ENCODE measurements around the gene ZFAND3.

ZFAND3 gene

DNA sequence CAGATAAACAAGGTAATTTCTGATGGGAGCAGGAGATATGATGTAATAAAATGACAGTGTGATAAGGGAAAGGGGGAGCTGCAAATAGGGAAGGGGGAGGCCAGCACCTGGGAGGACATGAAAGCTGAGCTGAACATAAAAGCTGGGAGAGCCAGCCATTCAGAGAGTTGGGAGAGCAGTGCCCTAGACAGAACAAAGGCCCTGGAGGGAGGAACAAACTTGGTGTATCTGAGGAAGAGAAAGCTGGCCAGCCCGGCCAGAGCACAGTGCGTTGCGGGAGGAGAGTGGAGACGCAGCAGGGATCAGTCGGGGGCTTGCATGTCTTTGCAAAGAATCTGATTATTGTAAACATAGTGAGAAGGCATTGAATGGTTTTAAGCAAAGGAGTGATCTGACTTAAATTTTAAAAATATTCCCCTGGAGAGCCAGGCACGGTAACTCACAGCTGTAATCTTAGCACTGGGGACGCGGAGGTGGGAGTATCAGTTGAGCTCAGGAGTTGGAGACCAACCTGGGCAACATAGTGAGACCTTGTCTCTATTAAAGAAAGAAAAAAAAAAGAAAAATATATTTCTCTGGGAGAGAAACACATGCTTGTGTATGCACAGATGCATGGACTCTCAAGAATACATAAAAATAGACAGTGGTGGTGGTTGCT lies 318.2 kb downstream of the ZFAND3 start:
- H3K9ac ChIP-seq (ENCODE audit: low read length): no peak overlapping the region
- H3K4me3 ChIP-seq (ENCODE audit: low read depth in 1 of 2, low read length in 2 of 2): no peak overlapping the region
- H3K9me3 ChIP-seq (ENCODE audit: low read length): no peaks in the 10 kb centered on the region
- H3K27ac ChIP-seq (ENCODE audit: low read depth, low read length): no peak overlapping the region
- no peaks in the 10 kb centered on the region for H3K36me3 ChIP-seq (ENCODE audit: insufficient read depth, low read length)
- no peaks in the 10 kb centered on the region for H3K27me3 ChIP-seq (ENCODE audit: control insufficient read depth in 1 of 2, insufficient read depth in 2 of 2, low read length in 2 of 2)
- H3K4me1 ChIP-seq (ENCODE audit: insufficient read depth, low read length): no peaks in the 10 kb centered on the region

DNA sequence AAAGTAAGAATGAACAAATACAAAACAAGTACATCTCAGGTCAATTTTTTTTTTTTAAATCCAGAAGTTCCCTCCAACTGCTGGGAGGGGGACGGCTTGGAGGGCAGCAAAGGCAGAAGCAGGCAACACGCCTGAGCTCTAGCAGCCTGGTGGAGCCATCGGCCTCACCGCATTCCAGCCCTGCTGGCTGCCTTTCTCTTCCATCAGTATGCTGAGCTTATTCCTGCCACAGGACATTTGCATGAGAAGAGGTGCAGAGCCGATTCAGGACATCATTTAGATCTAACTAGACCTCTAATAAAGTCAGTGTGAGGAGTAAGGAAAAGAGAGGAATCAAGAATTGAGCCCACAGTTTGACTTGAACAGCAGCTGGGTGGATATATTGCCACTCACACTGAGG lies 318.8 kb downstream of the ZFAND3 start:
- H3K4me3 ChIP-seq (ENCODE audit: low read depth in 1 of 2, low read length in 2 of 2): no peak overlapping the region
- H3K4me1 ChIP-seq (ENCODE audit: insufficient read depth, low read length): no peaks in the 10 kb centered on the region
- no peaks in the 10 kb centered on the region for H3K9me3 ChIP-seq (ENCODE audit: low read length)
- no peak overlapping the region for H3K27ac ChIP-seq (ENCODE audit: low read depth, low read length)
- no peak overlapping the region for H3K9ac ChIP-seq (ENCODE audit: low read length)
- no peaks in the 10 kb centered on the region for H3K27me3 ChIP-seq (ENCODE audit: control insufficient read depth in 1 of 2, insufficient read depth in 2 of 2, low read length in 2 of 2)
- no peaks in the 10 kb centered on the region for H3K36me3 ChIP-seq (ENCODE audit: insufficient read depth, low read length)

DNA sequence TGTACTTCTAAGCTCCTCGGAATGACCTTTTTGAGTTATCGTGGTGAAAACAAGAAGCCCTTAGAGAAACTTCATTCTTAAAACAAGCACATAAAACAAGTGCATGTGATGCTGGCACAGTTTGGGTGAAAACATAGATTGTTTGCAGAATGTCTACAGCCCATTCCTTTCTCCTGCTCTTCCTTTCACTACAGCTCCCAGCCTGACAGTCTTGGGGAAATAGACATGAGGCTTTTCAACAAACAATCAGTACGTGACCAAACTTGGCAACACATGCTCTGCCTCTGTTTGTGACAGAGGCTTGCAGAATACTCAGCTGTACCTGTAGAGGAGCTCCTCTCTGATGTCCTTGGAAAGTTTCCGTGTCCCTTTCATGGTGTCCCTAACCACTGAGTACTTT lies 321.6 kb downstream of the ZFAND3 start:
- Histone ChIP-seq H3K27ac (ENCODE audit: low read depth, low read length) (no peak overlapping the region), H3K4me1 (ENCODE audit: insufficient read depth, low read length) (no peaks in the 10 kb centered on the region), H3K27me3 (ENCODE audit: control insufficient read depth in 1 of 2, insufficient read depth in 2 of 2, low read length in 2 of 2) (no peaks in the 10 kb centered on the region), H3K9ac (ENCODE audit: low read length) (no peak overlapping the region), H3K36me3 (ENCODE audit: insufficient read depth, low read length) (peaks cover 6% of the 10 kb centered on the region), H3K4me3 (ENCODE audit: low read depth in 1 of 2, low read length in 2 of 2) (no peak overlapping the region), H3K9me3 (ENCODE audit: low read length) (no peaks in the 10 kb centered on the region)

DNA sequence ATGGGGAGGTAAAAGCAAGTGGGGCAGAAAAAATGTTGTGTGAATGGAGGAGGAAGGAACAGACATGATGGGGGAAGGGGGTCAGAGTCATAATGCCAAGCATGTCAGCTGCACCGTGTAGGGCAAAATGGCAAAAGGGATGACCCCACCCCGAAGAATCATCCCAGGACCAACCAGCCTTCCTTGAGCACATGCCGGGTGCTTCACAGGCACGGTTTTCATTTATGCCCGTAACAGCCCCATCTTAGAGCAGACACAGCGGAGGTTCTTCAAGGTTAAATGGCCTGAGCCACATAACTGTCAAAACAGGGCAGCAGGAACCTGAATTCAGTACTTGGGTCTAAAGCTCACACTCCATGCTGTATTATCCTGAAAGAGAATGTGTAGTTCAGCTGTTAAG lies 322.2 kb downstream of the ZFAND3 start:
- Histone ChIP-seq H3K27ac (ENCODE audit: low read depth, low read length) (no peak overlapping the region), H3K9me3 (ENCODE audit: low read length) (no peaks in the 10 kb centered on the region), H3K4me1 (ENCODE audit: insufficient read depth, low read length) (no peaks in the 10 kb centered on the region), H3K9ac (ENCODE audit: low read length) (no peak overlapping the region), H3K36me3 (ENCODE audit: insufficient read depth, low read length) (peaks cover 6% of the 10 kb centered on the region), H3K27me3 (ENCODE audit: control insufficient read depth in 1 of 2, insufficient read depth in 2 of 2, low read length in 2 of 2) (no peaks in the 10 kb centered on the region), H3K4me3 (ENCODE audit: low read depth in 1 of 2, low read length in 2 of 2) (no peak overlapping the region)

DNA sequence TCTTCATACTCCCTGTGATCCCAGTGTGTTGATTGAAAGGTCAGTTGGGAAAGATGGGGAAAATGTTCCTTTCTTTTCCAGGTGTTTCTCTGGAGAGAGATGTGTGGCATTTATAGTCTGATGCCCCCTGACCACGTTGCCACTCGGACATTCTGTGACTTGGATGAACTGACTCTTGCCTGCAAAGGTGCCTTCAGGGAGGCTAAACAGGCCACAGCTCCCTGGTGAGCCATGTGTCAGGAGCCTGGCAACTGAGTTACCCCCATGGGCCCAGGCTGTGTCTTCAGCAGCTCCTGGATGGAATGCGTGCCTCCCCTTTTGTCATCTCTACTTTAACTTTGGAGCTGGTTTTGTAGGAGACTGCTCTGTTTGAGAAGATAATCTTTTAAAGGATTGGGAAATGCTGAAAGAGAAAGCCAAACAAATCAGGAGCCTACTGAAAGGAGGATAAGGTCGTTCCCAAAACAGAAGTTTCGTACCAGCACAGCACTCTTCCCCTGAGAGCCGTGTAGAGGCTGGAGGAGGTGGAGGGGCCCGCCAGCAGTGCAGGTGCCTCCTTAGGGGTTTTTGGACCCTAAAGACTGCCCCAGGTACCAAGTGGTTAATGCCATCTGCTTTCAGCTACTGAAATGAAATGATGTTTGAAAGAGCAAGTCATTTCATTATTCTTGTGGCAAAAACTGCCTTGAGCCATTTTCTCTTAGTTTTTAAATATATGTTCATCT lies 322.8 kb downstream of the ZFAND3 start:
- H3K9me3 ChIP-seq (ENCODE audit: low read length): no peaks in the 10 kb centered on the region
- no peaks in the 10 kb centered on the region for H3K4me1 ChIP-seq (ENCODE audit: insufficient read depth, low read length)
- no peaks in the 10 kb centered on the region for H3K27me3 ChIP-seq (ENCODE audit: control insufficient read depth in 1 of 2, insufficient read depth in 2 of 2, low read length in 2 of 2)
- peaks cover 6% of the 10 kb centered on the region for H3K36me3 ChIP-seq (ENCODE audit: insufficient read depth, low read length)
- no peak overlapping the region for H3K4me3 ChIP-seq (ENCODE audit: low read depth in 1 of 2, low read length in 2 of 2)
- no peak overlapping the region for H3K27ac ChIP-seq (ENCODE audit: low read depth, low read length)
- no peak overlapping the region for H3K9ac ChIP-seq (ENCODE audit: low read length)

DNA sequence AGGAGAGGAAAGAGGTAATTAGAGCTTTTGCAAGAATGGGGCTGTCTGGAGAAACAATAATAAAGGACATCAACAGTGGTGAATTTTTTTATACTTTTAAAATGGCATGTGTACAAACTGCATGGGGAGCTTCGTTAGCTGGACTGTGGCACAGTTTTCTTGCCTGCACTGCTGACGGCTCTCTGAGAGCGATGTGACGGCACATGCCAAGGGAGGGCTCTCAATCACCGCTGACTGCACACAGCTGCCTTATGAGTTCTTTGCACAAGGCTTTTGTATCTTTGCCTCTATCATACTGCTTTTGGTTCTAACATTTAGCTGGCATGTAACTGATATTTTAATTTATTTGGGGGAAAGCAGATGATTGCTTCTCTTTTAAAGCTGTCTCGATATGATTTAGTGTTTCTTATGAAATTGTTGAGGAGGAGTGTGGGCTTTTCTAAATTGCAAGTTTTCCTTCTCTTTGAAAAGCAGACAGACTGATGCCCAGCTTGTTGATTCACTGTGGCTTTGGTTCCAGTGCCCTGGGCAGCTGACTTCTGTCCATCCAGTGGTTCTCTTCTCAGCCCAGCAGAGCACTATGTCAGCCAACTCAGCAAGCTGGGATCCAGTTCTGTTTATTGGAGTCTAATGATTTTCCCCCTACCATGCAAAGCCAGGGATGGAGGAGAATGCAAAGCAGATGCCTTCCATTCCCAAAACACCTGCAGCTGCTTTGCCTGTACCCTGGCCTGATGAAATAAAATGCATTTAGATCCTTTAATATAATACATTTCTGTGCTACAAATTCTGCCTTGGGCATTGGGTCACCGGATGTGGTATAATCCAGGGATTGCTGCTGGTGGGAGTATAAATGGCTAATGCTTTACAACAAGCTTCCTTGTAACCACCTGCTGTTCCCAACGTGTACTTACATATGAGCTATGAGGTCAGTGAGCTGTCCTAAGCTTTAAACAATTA lies 323.9 kb downstream of the ZFAND3 start:
- Histone ChIP-seq H3K9me3 (ENCODE audit: low read length) (no peaks in the 10 kb centered on the region), H3K27ac (ENCODE audit: low read depth, low read length) (no peak overlapping the region), H3K27me3 (ENCODE audit: control insufficient read depth in 1 of 2, insufficient read depth in 2 of 2, low read length in 2 of 2) (no peaks in the 10 kb centered on the region), H3K9ac (ENCODE audit: low read length) (no peak overlapping the region), H3K4me1 (ENCODE audit: insufficient read depth, low read length) (peaks cover 3% of the 10 kb centered on the region), H3K36me3 (ENCODE audit: insufficient read depth, low read length) (peaks cover 6% of the 10 kb centered on the region), H3K4me3 (ENCODE audit: low read depth in 1 of 2, low read length in 2 of 2) (no peak overlapping the region)

DNA sequence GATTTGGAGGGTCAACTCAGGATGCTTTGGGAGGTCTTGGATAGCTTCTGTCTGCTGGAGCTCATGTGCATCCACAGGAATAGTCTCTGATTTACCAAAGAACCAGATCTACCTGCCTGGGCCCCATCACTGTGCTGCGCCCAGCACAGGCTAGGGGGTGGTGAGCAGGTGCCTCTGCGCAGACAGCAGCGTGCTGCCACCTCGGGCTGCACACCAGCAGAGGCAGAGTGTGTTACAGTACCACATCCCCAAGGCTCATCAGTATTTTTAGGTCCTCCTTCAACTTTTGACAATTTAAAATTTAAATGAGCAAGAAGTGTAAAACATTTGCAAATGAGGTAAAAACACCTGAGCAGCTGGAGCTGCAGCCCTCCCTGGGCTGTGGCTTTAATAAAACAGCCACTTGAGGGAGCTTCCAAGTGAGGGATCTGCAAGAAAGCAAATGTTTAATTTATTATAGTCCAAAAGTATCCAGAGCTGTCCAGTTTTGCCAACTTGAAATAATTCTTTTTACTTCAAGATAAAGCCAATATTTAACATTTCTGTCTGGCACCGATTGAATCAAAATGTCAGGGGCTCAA lies 324.9 kb downstream of the ZFAND3 start:
- no peak overlapping the region for H3K9ac ChIP-seq (ENCODE audit: low read length)
- no peaks in the 10 kb centered on the region for H3K9me3 ChIP-seq (ENCODE audit: low read length)
- H3K4me1 ChIP-seq (ENCODE audit: insufficient read depth, low read length): peaks cover 5% of the 10 kb centered on the region
- peaks cover 6% of the 10 kb centered on the region for H3K36me3 ChIP-seq (ENCODE audit: insufficient read depth, low read length)
- H3K27ac ChIP-seq (ENCODE audit: low read depth, low read length): no peak overlapping the region
- no peak overlapping the region for H3K4me3 ChIP-seq (ENCODE audit: low read depth in 1 of 2, low read length in 2 of 2)
- H3K27me3 ChIP-seq (ENCODE audit: control insufficient read depth in 1 of 2, insufficient read depth in 2 of 2, low read length in 2 of 2): no peaks in the 10 kb centered on the region

DNA sequence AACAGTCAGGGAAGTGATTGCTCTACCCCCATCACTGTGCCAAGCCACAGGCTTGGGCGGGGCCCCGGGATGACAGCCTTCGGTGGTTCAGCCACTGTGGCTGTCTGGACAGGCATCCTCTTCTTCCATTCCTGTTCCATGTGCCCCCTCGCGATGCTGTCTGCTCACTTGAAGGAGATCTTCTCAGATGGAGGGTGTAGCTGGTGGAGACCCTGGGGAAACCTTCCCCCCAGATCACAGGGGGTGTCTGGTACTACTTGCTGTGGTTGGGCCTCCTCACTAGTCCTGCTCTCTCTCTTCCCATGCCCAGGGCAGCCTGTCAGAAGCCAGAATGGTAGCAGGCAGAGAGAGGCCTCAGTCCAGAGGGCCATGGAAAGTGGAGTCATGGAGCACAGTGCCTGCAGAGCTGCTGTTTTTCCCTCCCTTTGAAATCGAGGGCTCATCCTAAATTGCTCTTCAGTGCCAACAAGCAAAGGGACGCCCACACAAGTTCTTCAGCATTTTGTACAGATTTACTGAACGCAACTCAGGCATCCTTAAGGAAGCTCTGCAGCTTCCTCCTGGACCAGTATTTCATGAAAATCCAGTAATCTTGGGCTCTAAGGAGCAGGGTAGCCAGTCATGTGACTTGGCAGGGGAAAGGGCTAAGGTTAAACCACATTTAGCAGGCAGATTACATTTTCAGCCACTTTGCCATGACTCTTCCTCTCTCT lies 326.6 kb downstream of the ZFAND3 start:
- H3K9ac ChIP-seq (ENCODE audit: low read length): no peak overlapping the region
- H3K36me3 ChIP-seq (ENCODE audit: insufficient read depth, low read length): peaks cover 6% of the 10 kb centered on the region
- H3K4me3 ChIP-seq (ENCODE audit: low read depth in 1 of 2, low read length in 2 of 2): no peak overlapping the region
- H3K9me3 ChIP-seq (ENCODE audit: low read length): no peaks in the 10 kb centered on the region
- no peak overlapping the region for H3K27ac ChIP-seq (ENCODE audit: low read depth, low read length)
- no peaks in the 10 kb centered on the region for H3K27me3 ChIP-seq (ENCODE audit: control insufficient read depth in 1 of 2, insufficient read depth in 2 of 2, low read length in 2 of 2)
- peaks cover 5% of the 10 kb centered on the region for H3K4me1 ChIP-seq (ENCODE audit: insufficient read depth, low read length)

DNA sequence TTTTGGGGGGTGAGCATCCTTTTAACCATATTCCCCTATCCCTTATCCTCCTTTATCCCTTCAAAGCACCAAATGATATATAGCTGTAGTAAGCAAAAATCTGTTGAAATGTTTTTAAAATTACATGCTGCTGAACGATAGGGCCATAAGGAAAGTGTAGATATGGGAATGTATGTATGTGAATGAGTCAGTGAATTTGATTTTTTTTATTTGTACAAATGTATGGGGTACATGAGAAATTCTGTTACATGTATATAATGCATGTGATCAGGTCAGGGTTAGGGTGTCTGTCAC lies 327.2 kb downstream of the ZFAND3 start:
- Histone ChIP-seq H3K9ac (ENCODE audit: low read length) (no peak overlapping the region), H3K9me3 (ENCODE audit: low read length) (no peaks in the 10 kb centered on the region), H3K4me1 (ENCODE audit: insufficient read depth, low read length) (peaks cover 5% of the 10 kb centered on the region)

DNA sequence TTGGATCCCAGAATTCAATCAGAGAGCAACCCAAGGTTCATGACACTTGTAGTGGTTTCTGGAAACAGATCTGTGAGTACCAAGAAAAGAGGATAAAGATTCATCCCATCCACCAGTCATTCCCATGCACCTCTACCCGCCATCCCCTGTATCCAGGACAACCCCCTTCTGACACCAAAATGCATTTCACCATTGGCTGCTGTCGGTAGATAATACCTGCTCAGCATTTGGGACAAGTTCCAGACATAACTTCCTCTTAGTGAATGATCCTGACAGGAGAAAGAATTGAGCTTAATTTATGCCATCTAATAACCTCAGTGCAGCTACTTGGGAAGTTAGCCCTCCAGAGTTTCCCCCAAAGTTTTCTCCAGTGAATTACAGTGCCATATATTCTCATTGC lies 329.1 kb downstream of the ZFAND3 start:
- Histone ChIP-seq H3K36me3 (ENCODE audit: insufficient read depth, low read length) (peaks cover 10% of the 10 kb centered on the region), H3K9ac (ENCODE audit: low read length) (no peak overlapping the region), H3K27ac (ENCODE audit: low read depth, low read length) (no peak overlapping the region), H3K9me3 (ENCODE audit: low read length) (no peaks in the 10 kb centered on the region), H3K4me3 (ENCODE audit: low read depth in 1 of 2, low read length in 2 of 2) (no peak overlapping the region), H3K27me3 (ENCODE audit: control insufficient read depth in 1 of 2, insufficient read depth in 2 of 2, low read length in 2 of 2) (no peaks in the 10 kb centered on the region), H3K4me1 (ENCODE audit: insufficient read depth, low read length) (peaks cover 5% of the 10 kb centered on the region)

More for the DNA sequence above, 327.2 kb downstream of the ZFAND3 start:
- no peak overlapping the region for H3K27ac ChIP-seq (ENCODE audit: low read depth, low read length)
- no peaks in the 10 kb centered on the region for H3K27me3 ChIP-seq (ENCODE audit: control insufficient read depth in 1 of 2, insufficient read depth in 2 of 2, low read length in 2 of 2)
- H3K36me3 ChIP-seq (ENCODE audit: insufficient read depth, low read length): peaks cover 6% of the 10 kb centered on the region
- no peak overlapping the region for H3K4me3 ChIP-seq (ENCODE audit: low read depth in 1 of 2, low read length in 2 of 2)

DNA sequence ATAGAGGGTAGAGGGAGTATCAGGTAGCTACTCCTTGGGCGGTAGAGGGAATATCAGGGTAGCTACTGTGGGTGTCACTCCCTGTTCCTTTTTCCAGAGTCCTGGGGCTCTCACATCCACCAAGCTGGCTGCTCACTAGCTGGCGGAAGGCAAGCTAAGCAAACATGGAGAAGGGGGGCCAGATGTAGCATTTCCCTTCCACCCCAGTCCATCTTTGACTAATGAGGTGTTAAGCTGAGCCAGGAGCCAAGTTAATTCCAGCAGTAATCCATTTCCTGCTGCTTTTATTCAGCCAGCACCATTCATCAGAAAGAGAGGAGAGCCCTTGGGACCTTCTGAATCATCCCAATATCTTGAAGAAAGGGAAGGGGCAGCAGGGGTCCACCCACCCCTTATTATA lies 330.0 kb downstream of the ZFAND3 start:
- Histone ChIP-seq H3K36me3 (ENCODE audit: insufficient read depth, low read length) (peaks cover 10% of the 10 kb centered on the region), H3K4me3 (ENCODE audit: low read depth in 1 of 2, low read length in 2 of 2) (no peak overlapping the region), H3K27ac (ENCODE audit: low read depth, low read length) (no peak overlapping the region), H3K4me1 (ENCODE audit: insufficient read depth, low read length) (peaks cover 5% of the 10 kb centered on the region), H3K9me3 (ENCODE audit: low read length) (no peaks in the 10 kb centered on the region), H3K27me3 (ENCODE audit: control insufficient read depth in 1 of 2, insufficient read depth in 2 of 2, low read length in 2 of 2) (no peaks in the 10 kb centered on the region), H3K9ac (ENCODE audit: low read length) (no peak overlapping the region)

All from muscle layer of colon (tissue), 2 donors.